CD4-positive, alpha-beta T cell treated with Interleukin-17A for 1 hour (primary cell): ENCODE measurements around the gene ELMO1.

Experiments used
- DNase-seq: peaks from one replicate; pipeline ENCODE4 v3.0.0-alpha.2; 2020

ELMO1 gene

GRCh38 chr7:36925691-36926090, 523.0 kb downstream of the ELMO1 start:
- DNase-seq, result no peak

- DNase-seq, result no peak
Observed at GRCh38 chr7:36925207-36925606, 523.5 kb downstream of the ELMO1 start.

GRCh38 chr7:36923943-36924436, 524.7 kb downstream of the ELMO1 start:
- no peak for DNase-seq

- no peak for DNase-seq
Observed at GRCh38 chr7:36923185-36923584, 525.5 kb downstream of the ELMO1 start.

- no peak for DNase-seq
Observed at GRCh38 chr7:36920433-36920832, 528.2 kb downstream of the ELMO1 start.

- DNase-seq, result no peak
Observed at GRCh38 chr7:36919738-36920137, 528.9 kb downstream of the ELMO1 start.

- DNase-seq, result no peak
Observed at GRCh38 chr7:36918591-36918990, 530.1 kb downstream of the ELMO1 start.

- DNase-seq, result no peak
Observed at GRCh38 chr7:36916619-36917018, 532.0 kb downstream of the ELMO1 start.

GRCh38 chr7:36916116-36916515, 532.5 kb downstream of the ELMO1 start:
- DNase-seq, result no peak

GRCh38 chr7:36911788-36912187, 536.9 kb downstream of the ELMO1 start:
- DNase-seq, result no peak

GRCh38 chr7:36910859-36911258, 537.8 kb downstream of the ELMO1 start:
- no peak for DNase-seq

- DNase-seq, result no peak
Observed at GRCh38 chr7:36910401-36910800, 538.3 kb downstream of the ELMO1 start.

GRCh38 chr7:36906956-36907635, 541.6 kb downstream of the ELMO1 start:
- no peak for DNase-seq

GRCh38 chr7:36906448-36906847, 542.2 kb downstream of the ELMO1 start:
- no peak for DNase-seq

GRCh38 chr7:36905841-36906240, 542.8 kb downstream of the ELMO1 start:
- no peak for DNase-seq

GRCh38 chr7:36904802-36905201, 543.9 kb downstream of the ELMO1 start:
- no peak for DNase-seq

- no peak for DNase-seq
Observed at GRCh38 chr7:36904101-36904500, 544.6 kb downstream of the ELMO1 start.

- DNase-seq, result no peak
Observed at GRCh38 chr7:36900988-36901710, 547.5 kb downstream of the ELMO1 start.

GRCh38 chr7:36898186-36898585, 550.5 kb downstream of the ELMO1 start:
- no peak for DNase-seq

- DNase-seq, result no peak
Observed at GRCh38 chr7:36896956-36897590, 551.6 kb downstream of the ELMO1 start.

- no peak for DNase-seq
Observed at GRCh38 chr7:36896418-36896817, 552.2 kb downstream of the ELMO1 start.

- DNase-seq, result no peak
Observed at GRCh38 chr7:36895192-36895591, 553.5 kb downstream of the ELMO1 start.

- no peak for DNase-seq
Observed at GRCh38 chr7:36894190-36894589, 554.5 kb downstream of the ELMO1 start.

GRCh38 chr7:36889182-36889581, 559.5 kb downstream of the ELMO1 start:
- no peak for DNase-seq
